DMS114 treated with DMSO at 0.1 percent for 48 hours (cell line): ENCODE measurements around the gene C2orf78.

Source experiments
- DNase-seq: peaks from one replicate; lab custom pipeline; 2025; ENCODE audit not compliant: unreplicated experiment; lab: John Stamatoyannopoulos, UW

The C2orf78 gene

GRCh38 chr2:73836141-73836943, 52.4 kb downstream of the C2orf78 start:
- DNase-seq, result no peak

- no peak for DNase-seq
Measured at GRCh38 chr2:73837847-73838585, 54.0 kb downstream of the C2orf78 start.

- no peak for DNase-seq
Measured at GRCh38 chr2:73838889-73839534, 55.0 kb downstream of the C2orf78 start.

GRCh38 chr2:73839653-73840411, 55.8 kb downstream of the C2orf78 start:
- no peak for DNase-seq

GRCh38 chr2:73841912-73842738, 58.1 kb downstream of the C2orf78 start:
- DNase-seq, result no peak

- no peak for DNase-seq
Measured at GRCh38 chr2:73842739-73843019, 58.7 kb downstream of the C2orf78 start.

GRCh38 chr2:73844087-73844486, 60.1 kb downstream of the C2orf78 start:
- DNase-seq, result no peak

GRCh38 chr2:73850009-73850408, 66.0 kb downstream of the C2orf78 start:
- DNase-seq, result no peak

- DNase-seq, result no peak
Measured at GRCh38 chr2:73851274-73851673, 67.3 kb downstream of the C2orf78 start.

- DNase-seq, result no peak
Measured at GRCh38 chr2:73852020-73852419, 68.0 kb downstream of the C2orf78 start.

- DNase-seq, result no peak
Measured at GRCh38 chr2:73855526-73855925, 71.5 kb downstream of the C2orf78 start.

- DNase-seq, result no peak
Measured at GRCh38 chr2:73856214-73856613, 72.2 kb downstream of the C2orf78 start.

- no peak for DNase-seq
Measured at GRCh38 chr2:73859721-73860586, 76.0 kb downstream of the C2orf78 start.

GRCh38 chr2:73862987-73863386, 79.0 kb downstream of the C2orf78 start:
- no peak for DNase-seq
